MG63 (cell line): ENCODE data around the gene COMMD10. TPM values are rescaled to one million over a fixed set of nuclear protein-coding genes. Genes with fewer than 3 reads are reported as not detected.

Experiments used
- DNase-seq: peaks from one replicate; pipeline ENCODE4 v3.0.0-alpha.2; 2020
- H3K27me3 ChIP-seq: fragments of 250-450 bp; sonication (Bioruptor Pico); 2 replicates; pipeline ENCODE4 v1.5.1; 2020; ENCODE audit warnings: mild to moderate bottlenecking, moderate library complexity
- H3K36me3 ChIP-seq: fragments of 250-450 bp; sonication (Bioruptor Pico); 2 replicates; pipeline ENCODE4 v1.5.1; 2020; ENCODE audit warnings: mild to moderate bottlenecking, moderate library complexity
- H3K4me3 ChIP-seq: fragments of 250-450 bp; sonication (Bioruptor Pico); 2 replicates; pipeline ENCODE4 v1.5.1; 2020; ENCODE audit warnings: mild to moderate bottlenecking, moderate library complexity
- H3K9me3 ChIP-seq: fragments of 250-450 bp; sonication (Bioruptor Pico); 2 replicates; pipeline ENCODE4 v1.5.1; 2020; ENCODE audit warnings: mild to moderate bottlenecking, moderate library complexity
- total RNA-seq: library from RNA; depleted of rRNA; stranded (reverse); fragments of >200 nt; shearing (Covaris generic); gene quantifications from 2 replicates; pipeline ENCODE4 v1.2.3, GENCODE V29; 2014; ENCODE audit warnings: low replicate concordance

COMMD10 gene
- total RNA-seq, 1 experiment from 2014 or later: 37.3 TPM

DNA sequence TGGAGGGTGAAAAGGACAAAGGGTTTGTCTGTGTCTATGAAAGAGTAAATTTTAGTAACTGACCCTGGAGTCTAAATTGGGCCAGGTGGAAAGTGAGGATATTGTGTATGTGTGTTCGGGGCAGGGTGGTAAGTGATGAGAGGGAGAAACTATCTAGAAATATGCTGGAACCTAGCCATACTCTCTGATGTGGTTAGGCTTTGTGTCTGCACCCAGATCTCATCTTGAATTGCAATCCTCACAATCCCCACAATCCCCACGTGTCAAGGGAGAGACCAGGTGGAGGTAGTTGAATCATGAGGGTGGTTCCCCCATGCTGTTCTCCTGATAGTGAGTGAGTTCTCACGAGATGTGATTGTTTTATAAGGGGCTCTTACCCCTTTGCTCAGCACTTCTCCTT, 60.6 kb downstream of the COMMD10 start:
- H3K27me3 ChIP-seq: no peaks in the 10 kb centered on the region
- H3K4me3 ChIP-seq: no peak overlapping the region
- no peaks in the 10 kb centered on the region for H3K36me3 ChIP-seq
- H3K9me3 ChIP-seq: no peaks in the 10 kb centered on the region
- DNase-seq: no peak

DNA sequence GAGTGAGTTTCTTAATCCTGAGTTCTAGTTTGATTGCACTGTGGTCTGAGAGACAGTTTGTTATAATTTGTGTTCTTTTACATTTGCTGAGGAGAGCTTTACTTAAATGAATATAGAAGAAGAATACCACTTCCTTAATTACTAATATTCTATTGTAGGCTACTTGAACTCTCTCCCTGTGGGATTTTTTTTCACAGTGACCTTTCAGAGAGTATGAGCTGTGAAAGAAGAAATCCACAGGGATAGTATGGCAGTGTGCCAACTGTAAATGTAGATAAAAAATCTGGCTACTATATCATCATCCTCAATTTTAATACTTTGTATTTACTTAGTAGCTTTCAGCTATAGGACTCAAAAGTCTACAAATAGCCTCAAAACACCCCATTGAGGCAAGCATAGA, 67.3 kb downstream of the COMMD10 start:
- DNase-seq: no peak

DNA sequence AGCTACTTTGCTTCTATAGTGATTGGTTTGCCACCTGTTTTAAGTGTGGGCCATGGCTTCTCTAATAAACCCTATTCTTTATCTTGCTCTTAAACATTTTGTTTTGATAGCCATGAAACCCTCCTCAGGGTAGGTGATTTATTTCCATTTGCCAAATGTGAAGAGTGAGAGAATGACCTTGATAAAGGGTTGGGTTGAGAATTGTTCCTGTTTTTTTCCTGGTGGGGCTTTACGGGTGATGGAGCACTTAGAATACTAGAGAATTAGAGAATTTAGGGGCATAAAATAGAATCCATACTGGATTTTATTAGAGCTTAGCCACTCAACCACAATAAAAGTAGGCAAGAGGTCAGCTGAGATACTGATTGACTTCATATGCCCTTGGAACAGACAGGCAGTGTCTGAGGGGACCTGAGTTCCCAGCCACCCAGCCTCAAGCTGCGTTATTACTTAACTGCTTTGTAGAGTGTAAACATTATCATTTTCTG, 68.9 kb downstream of the COMMD10 start:
- Histone ChIP-seq H3K9me3 (no peaks in the 10 kb centered on the region), H3K4me3 (no peak overlapping the region), H3K27me3 (no peaks in the 10 kb centered on the region), H3K36me3 (no peaks in the 10 kb centered on the region)
- no peak for DNase-seq

More for the DNA sequence above, 67.3 kb downstream of the COMMD10 start:
- H3K4me3 ChIP-seq: no peak overlapping the region
- H3K9me3 ChIP-seq: no peaks in the 10 kb centered on the region
- no peaks in the 10 kb centered on the region for H3K36me3 ChIP-seq
- no peaks in the 10 kb centered on the region for H3K27me3 ChIP-seq

DNA sequence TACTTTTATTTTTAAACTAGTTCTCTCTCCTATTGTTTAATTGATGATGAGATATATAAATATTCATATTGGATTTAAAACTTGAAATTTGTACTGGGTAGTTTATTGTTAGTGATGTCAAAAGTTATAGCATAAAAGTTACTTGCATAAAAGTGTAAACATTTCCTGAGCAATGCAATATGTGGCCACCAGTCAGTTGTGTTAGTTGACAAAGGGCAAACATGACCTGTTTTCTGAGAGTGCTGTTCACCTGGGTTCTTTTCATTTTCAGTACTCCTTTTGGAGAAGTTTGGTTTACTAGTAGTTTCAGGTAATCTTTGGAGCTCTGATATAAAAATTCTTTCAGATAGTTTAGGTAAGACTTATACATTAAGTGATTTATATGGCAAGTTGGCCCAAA, 69.4 kb downstream of the COMMD10 start:
- no peaks in the 10 kb centered on the region for H3K36me3 ChIP-seq

DNA sequence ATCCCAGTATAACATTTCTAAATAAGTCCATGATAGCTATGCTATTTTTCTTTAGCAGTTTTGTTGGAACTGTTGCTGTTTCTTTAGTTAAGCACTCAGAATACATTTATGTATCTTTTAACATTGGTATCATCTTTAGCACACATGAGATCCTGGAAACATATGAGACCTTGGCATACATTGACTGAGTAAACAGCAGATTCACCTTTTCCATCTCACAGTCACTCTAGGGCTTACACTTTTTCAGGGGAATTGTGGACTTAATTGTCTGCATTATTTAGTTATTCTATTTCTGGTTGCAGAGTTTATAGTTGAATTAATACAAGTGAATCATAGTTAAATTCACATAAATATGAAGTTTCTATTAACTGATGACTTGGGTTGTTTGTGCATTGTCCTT, 70.1 kb downstream of the COMMD10 start:
- no peak for DNase-seq
- Histone ChIP-seq H3K27me3 (no peaks in the 10 kb centered on the region), H3K9me3 (no peaks in the 10 kb centered on the region), H3K4me3 (no peak overlapping the region), H3K36me3 (no peaks in the 10 kb centered on the region)

More for the DNA sequence above, 69.4 kb downstream of the COMMD10 start:
- H3K9me3 ChIP-seq: no peaks in the 10 kb centered on the region
- H3K27me3 ChIP-seq: no peaks in the 10 kb centered on the region
- no peak for DNase-seq
- no peak overlapping the region for H3K4me3 ChIP-seq

DNA sequence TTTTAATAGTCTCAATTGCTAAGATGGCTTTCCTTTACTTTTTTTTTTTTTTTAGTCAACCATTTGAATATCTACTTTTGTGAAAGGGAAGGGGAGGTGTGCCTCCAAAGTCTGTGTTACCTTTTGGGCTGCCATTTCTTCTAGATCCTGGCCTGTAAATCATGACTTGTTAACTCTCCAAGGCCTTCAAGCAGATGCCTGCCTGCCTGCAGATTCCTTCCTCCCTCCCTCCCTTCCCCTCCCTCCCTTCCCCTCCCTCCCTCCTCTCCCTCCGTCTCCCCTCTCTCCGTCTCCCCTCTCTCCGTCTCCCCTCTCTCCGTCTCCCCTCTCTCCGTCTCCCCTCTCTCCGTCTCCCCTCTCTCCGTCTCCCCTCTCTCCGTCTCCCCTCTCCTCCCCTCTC, 73.1 kb downstream of the COMMD10 start:
- no peak for DNase-seq
- H3K27me3 ChIP-seq: no peaks in the 10 kb centered on the region
- no peak overlapping the region for H3K4me3 ChIP-seq
- H3K36me3 ChIP-seq: no peaks in the 10 kb centered on the region
- no peaks in the 10 kb centered on the region for H3K9me3 ChIP-seq

GRCh38 chr5:116159006-116159405, 74.2 kb downstream of the COMMD10 start:
- DNase-seq: no peak
- no peaks in the 10 kb centered on the region for H3K36me3 ChIP-seq
- H3K4me3 ChIP-seq: no peak overlapping the region
- no peaks in the 10 kb centered on the region for H3K27me3 ChIP-seq
- no peaks in the 10 kb centered on the region for H3K9me3 ChIP-seq

DNA sequence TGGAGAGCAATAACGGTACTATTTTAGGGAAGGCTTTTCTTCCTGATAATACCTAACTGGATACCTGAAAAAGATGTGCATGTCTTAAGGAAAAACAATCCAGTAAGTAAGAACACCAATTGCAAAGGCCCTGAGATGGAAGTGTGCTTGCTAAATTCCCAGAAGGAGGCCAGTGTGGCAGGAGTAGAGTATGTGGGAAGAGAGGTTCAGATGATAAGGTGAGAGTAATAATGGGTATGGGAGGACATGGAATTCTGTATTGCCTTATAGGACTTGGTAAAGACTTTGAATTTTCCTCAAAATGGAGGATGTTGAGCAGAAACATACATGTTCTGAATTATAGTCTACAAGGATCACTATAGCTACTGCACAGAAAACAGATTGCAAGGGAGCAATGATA, 89.3 kb downstream of the COMMD10 start:
- DNase-seq: no peak
- H3K9me3 ChIP-seq: peaks cover 14% of the 10 kb centered on the region; the same call in 1 of the 2 replicates
- no peaks in the 10 kb centered on the region for H3K36me3 ChIP-seq
- H3K27me3 ChIP-seq: no peaks in the 10 kb centered on the region
- H3K4me3 ChIP-seq: no peak overlapping the region

GRCh38 chr5:116176121-116176520, 91.3 kb downstream of the COMMD10 start:
- peak; percentile 20 for DNase-seq
- H3K9me3 ChIP-seq: peaks cover 9% of the 10 kb centered on the region; the same call in 1 of the 2 replicates
- no peaks in the 10 kb centered on the region for H3K36me3 ChIP-seq
- H3K27me3 ChIP-seq: no peaks in the 10 kb centered on the region
- no peak overlapping the region for H3K4me3 ChIP-seq

GRCh38 chr5:116178925-116179324, 94.1 kb downstream of the COMMD10 start:
- no peak for DNase-seq
- Histone ChIP-seq H3K4me3 (no peak overlapping the region), H3K27me3 (no peaks in the 10 kb centered on the region)

GRCh38 chr5:116209166-116209565, 124.3 kb downstream of the COMMD10 start:
- no peaks in the 10 kb centered on the region for H3K27me3 ChIP-seq
- H3K9me3 ChIP-seq: no peaks in the 10 kb centered on the region
- no peak for DNase-seq
- no peaks in the 10 kb centered on the region for H3K36me3 ChIP-seq
- no peak overlapping the region for H3K4me3 ChIP-seq

More at GRCh38 chr5:116178925-116179324, 94.1 kb downstream of the COMMD10 start:
- Histone ChIP-seq H3K9me3 (peaks cover 7% of the 10 kb centered on the region; the same call in 1 of the 2 replicates), H3K36me3 (no peaks in the 10 kb centered on the region)

GRCh38 chr5:116212225-116212624, 127.4 kb downstream of the COMMD10 start:
- H3K4me3 ChIP-seq: no peak overlapping the region
- H3K27me3 ChIP-seq: no peaks in the 10 kb centered on the region
- H3K9me3 ChIP-seq: no peaks in the 10 kb centered on the region
- no peak for DNase-seq
- no peaks in the 10 kb centered on the region for H3K36me3 ChIP-seq

- Histone ChIP-seq H3K4me3 (no peak overlapping the region), H3K36me3 (no peaks in the 10 kb centered on the region), H3K9me3 (no peaks in the 10 kb centered on the region), H3K27me3 (no peaks in the 10 kb centered on the region)
- DNase-seq: no peak
These were observed 131.4 kb downstream of the COMMD10 start for GRCh38 chr5:116216246-116216645.

GRCh38 chr5:116225281-116225922, 140.6 kb downstream of the COMMD10 start:
- no peaks in the 10 kb centered on the region for H3K9me3 ChIP-seq
- H3K4me3 ChIP-seq: no peak overlapping the region
- DNase-seq: no peak
- H3K27me3 ChIP-seq: no peaks in the 10 kb centered on the region
- no peaks in the 10 kb centered on the region for H3K36me3 ChIP-seq

GRCh38 chr5:116229131-116229689, 144.4 kb downstream of the COMMD10 start:
- H3K36me3 ChIP-seq: no peaks in the 10 kb centered on the region
- DNase-seq: no peak
- no peaks in the 10 kb centered on the region for H3K9me3 ChIP-seq
- H3K4me3 ChIP-seq: no peak overlapping the region
- no peaks in the 10 kb centered on the region for H3K27me3 ChIP-seq

DNA sequence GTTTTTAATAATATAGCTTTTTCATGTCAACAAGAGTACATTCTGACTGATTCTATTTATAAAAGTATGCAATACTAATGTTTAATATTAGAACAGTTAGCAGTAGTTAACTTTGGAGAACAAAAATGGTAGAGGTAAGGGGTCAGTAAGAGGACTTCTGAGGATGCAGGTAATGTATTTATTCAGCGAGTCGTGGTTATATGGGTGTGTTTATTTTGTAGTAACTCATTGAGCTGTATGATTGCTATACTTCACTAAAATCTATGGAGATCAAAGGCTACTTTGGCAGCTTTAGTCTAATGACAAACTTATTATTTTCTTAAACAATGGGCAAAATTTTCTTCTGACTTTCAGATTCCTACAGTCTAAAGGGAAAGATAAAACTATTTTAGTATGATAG, 146.5 kb downstream of the COMMD10 start:
- DNase-seq: no peak
- Histone ChIP-seq H3K27me3 (no peaks in the 10 kb centered on the region), H3K9me3 (no peaks in the 10 kb centered on the region), H3K36me3 (no peaks in the 10 kb centered on the region), H3K4me3 (no peak overlapping the region)

DNA sequence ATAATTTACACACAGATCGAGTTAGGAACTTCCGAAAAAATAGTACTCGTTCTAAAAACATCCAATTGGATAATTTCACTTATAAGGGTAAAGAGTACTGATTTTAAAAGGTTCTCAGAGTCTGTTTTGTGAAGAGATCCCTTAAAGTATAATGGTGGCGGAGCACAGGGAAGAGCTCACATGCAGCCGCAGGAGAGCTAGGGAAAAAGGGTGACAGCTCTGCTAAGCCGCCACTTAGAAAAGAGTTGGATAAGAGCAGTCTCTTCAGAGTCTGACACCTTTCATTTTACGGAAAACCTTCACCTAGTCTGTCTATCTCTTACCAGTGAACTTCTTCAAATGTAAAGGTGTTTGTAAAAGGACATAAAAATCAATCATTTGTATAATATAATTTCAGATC, 149.9 kb downstream of the COMMD10 start:
- Histone ChIP-seq H3K4me3 (no peak overlapping the region), H3K27me3 (no peaks in the 10 kb centered on the region)
- no peak for DNase-seq

GRCh38 chr5:116237917-116238500, 153.2 kb downstream of the COMMD10 start:
- no peaks in the 10 kb centered on the region for H3K36me3 ChIP-seq
- H3K9me3 ChIP-seq: no peaks in the 10 kb centered on the region
- H3K4me3 ChIP-seq: no peak overlapping the region
- no peaks in the 10 kb centered on the region for H3K27me3 ChIP-seq
- DNase-seq: no peak

More for the DNA sequence above, 149.9 kb downstream of the COMMD10 start:
- H3K9me3 ChIP-seq: no peaks in the 10 kb centered on the region
- no peaks in the 10 kb centered on the region for H3K36me3 ChIP-seq
